ENCODE measurements around the gene PPFIA4.

PPFIA4 gene

GRCh38 chr1:203112475-203112874 lies 86.2 kb downstream of the PPFIA4 start:
- no peak for TF ChIP-seq CTCF (IDR thresholded peaks at IDR 0.05; ENCODE audit: control insufficient read depth, extremely low read depth, insufficient read depth)
- no peak overlapping the region for H3K4me3 ChIP-seq (ENCODE audit: low read depth, low read length)
- no peak for DNase-seq (ENCODE audit: low read depth)

- no peak for TF ChIP-seq CTCF (IDR thresholded peaks at IDR 0.05; ENCODE audit: control insufficient read depth, extremely low read depth, insufficient read depth)
- H3K4me3 ChIP-seq (ENCODE audit: low read depth, low read length) = no peak overlapping the region
Measured at GRCh38 chr1:203113308-203113707, 87.0 kb downstream of the PPFIA4 start.

GRCh38 chr1:203114202-203114601 lies 87.9 kb downstream of the PPFIA4 start:
- no peak for DNase-seq (ENCODE audit: low read depth)
- H3K4me3 ChIP-seq (ENCODE audit: low read depth, low read length) = no peak overlapping the region
- TF ChIP-seq CTCF (IDR thresholded peaks at IDR 0.05; ENCODE audit: control insufficient read depth, extremely low read depth, insufficient read depth) = no peak

More at GRCh38 chr1:203113308-203113707, 87.0 kb downstream of the PPFIA4 start:
- DNase-seq (ENCODE audit: low read depth) = no peak

GRCh38 chr1:203116091-203116820 lies 90.0 kb downstream of the PPFIA4 start:
- no peak for TF ChIP-seq CTCF (IDR thresholded peaks at IDR 0.05; ENCODE audit: control insufficient read depth, extremely low read depth, insufficient read depth)
- DNase-seq (ENCODE audit: low read depth) = no peak
- no peak overlapping the region for H3K4me3 ChIP-seq (ENCODE audit: low read depth, low read length)

- no peak overlapping the region for H3K4me3 ChIP-seq (ENCODE audit: low read depth, low read length)
- peak; percentile 82 for TF ChIP-seq CTCF (IDR thresholded peaks at IDR 0.05; ENCODE audit: control insufficient read depth, extremely low read depth, insufficient read depth)
- no peak for DNase-seq (ENCODE audit: low read depth)
Measured at GRCh38 chr1:203117611-203118575, 91.6 kb downstream of the PPFIA4 start.

GRCh38 chr1:203120325-203121153 lies 94.2 kb downstream of the PPFIA4 start:
- TF ChIP-seq CTCF (IDR thresholded peaks at IDR 0.05; ENCODE audit: control insufficient read depth, extremely low read depth, insufficient read depth) = no peak
- no peak for DNase-seq (ENCODE audit: low read depth)
- no peak overlapping the region for H3K4me3 ChIP-seq (ENCODE audit: low read depth, low read length)

Data from LNCaP clone FGC (cell line).